NCI-H345 treated with DMSO at 0.1 percent for 48 hours (cell line): Measurements from ENCODE around the gene HES1.
"Not testable (repeated sequence)": the region's sequence is repeated elsewhere in the genome, so short reads cannot be mapped to it uniquely, and the experiment has no call there.

Experiments used
- DNase-seq: peaks from one replicate; lab custom pipeline; 2025; ENCODE audit not compliant: unreplicated experiment; lab: John Stamatoyannopoulos, UW

HES1 gene, protein sequence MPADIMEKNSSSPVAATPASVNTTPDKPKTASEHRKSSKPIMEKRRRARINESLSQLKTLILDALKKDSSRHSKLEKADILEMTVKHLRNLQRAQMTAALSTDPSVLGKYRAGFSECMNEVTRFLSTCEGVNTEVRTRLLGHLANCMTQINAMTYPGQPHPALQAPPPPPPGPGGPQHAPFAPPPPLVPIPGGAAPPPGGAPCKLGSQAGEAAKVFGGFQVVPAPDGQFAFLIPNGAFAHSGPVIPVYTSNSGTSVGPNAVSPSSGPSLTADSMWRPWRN

DNA sequence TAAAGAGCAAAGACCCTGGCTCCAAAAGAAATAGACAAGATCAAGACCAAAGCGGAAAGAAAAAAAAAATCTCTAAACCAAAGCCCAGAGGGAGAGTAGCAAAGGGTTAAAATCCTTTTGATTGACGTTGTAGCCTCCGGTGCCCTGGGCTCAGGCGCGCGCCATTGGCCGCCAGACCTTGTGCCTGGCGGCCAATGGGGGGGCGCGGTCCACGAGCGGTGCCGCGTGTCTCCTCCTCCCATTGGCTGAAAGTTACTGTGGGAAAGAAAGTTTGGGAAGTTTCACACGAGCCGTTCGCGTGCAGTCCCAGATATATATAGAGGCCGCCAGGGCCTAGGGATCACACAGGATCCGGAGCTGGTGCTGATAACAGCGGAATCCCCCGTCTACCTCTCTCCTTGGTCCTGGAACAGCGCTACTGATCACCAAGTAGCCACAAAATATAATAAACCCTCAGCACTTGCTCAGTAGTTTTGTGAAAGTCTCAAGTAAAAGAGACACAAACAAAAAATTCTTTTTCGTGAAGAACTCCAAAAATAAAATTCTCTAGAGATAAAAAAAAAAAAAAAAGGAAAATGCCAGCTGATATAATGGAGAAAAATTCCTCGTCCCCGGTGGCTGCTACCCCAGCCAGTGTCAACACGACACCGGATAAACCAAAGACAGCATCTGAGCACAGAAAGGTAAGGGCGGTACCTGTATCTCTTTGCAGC, at the start of gene HES1:
Gene HES1 (plus strand): TSS at position 343 of the 713 bp plus-strand sequence. CDS start 233 bp downstream, at position 576.
- DNase-seq = peak; percentile 65

DNA sequence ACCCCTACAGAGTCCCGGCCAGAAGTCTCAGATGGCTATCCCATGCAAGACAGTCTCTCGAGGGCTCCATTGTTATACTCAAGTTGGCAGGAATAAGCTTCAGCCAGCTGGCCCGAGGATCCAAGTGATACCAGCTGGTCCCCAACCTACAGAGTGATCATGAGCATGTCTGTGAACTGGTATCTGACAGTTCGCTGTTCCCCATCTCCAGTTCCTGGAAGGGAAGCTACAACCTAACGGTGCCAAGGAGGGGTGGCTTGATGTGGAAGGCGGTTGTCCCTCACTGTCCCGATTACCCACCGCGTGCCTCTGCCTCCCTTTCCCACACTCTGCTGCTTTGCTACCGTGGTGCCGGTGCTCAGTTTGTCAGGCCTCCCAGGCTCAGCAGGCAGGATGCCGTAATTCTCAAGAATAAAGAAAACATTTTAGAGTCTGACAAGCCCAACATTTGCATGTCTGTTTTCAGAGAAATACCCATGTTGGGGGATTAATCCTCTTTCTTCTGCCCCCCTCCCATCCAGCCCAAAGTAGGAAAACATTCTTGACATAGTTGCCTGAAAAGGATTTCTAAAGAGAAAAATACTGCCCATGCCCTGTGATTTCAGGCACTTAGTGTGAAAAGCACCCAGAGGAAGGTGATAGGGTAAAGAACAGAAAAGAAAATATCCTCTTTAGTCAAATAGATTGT, 49.4 kb upstream of the HES1 start:
- DNase-seq = no peak

DNA sequence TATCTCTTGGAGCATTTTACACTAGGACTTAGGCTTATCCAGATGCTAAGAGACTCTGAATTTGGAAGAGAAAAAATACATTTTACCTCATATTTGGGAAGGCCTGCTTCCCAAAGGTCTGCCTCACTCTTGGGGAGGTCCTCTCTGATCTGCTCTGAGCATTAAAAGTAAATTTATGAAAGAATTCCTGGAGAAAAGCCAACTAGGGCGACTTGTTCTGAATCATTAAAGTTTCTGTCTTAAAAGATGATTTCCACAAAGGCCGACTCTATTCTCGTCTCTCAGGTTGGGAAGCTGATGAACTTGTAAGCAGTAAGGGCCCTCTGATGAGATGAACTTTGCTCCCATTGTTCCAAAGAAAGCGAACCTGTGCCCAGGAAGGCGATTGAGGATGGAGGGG, 48.7 kb upstream of the HES1 start:
- DNase-seq = no peak

DNA sequence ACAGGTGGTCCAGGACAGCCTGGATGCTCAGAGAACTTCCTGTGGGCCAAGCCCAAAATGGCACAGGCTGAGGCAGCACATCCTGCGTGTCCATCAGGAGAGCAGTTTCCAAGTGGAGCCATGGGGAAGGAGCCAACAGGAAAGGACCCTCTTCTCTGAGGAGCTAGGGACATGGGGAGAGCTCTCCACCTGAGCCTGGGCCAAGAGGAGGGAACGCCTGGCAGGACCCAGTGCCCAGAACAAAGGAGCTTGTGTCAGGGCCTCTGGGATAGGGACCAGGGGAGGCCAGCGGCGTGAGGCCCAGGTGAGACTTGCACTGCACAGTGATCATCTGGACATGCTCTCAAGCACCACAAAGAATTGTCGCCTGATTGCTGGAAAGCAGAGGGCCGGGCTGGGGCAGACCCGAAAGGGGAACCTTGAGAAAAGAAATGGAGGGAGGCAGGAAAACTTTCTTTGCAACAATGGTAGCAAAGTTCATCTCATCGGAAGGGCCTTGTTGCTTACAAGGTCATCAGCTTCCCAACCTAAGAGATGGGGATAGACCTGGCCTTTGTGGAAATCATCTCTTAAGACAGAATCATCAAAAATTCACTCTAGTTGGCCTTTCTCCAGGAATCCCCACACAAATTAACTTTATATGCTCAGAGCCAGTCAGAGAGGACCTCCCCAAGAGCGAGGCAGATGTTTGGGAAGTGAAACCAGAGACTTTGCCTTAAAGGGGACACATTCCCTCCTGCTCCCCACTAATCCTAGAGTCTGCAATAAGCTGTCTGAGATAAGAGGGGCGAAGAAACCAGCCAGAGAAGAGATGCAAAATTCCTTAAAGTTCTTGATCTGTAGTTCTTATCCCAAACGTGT, 47.7 kb upstream of the HES1 start:
- DNase-seq = no peak

DNA sequence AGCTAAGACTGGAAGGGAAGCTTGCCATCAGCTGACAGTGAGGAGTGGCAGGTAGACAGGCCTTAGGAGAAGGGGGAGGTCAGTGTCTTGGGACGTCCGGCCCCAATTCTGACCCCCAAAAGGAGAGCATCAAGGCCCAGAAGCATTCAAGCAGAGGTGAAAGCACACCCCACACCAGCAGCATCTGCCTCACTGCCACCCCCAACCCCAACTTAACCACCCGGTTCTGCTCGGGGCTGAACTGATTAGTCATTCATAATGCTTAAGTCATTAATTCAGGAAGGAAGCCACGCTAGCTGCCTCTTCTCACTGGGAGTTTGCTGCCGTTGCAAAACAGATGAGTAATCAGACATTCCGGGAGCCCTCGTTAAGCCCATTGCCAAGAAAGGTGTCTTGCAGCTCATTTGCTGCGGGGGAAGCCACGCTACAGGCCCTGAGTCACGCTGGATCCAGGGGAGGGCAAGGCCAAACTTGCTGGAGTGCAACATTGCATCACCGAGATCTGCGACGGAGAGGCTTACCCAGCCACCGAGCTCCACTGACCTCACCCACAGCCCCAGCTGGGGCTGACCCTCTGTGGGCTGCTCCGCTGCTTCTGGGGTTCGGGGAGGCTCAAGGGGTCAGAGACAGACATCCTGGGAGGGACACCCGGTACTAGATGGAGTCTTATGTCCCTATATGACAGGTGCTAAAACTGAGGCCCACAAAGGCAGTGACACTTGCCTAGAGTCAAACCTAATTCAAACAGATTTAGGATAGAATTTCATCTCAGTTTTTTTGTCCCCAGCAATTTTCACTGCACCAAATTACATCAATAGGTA, 46.4 kb upstream of the HES1 start:
- DNase-seq = no peak

DNA sequence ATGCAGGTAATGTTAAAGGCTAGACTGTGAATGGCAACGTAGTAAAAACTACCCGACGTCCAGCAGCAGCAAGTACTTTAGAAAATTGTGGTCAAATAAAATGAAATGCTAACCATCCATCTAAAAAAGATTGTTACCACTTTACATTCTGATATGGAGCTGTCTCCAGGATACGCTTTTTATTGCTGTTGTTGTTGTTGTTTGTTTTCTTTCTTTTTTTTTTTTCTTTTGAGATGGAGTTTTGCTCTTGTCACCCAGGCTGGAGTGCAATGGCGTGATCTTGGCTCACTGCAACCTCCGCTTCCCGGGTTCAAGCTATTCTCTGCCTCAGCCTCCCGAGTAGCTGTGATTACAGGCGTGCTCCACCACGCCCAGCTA, 45.8 kb upstream of the HES1 start:
- not testable (repeated sequence) for DNase-seq

DNA sequence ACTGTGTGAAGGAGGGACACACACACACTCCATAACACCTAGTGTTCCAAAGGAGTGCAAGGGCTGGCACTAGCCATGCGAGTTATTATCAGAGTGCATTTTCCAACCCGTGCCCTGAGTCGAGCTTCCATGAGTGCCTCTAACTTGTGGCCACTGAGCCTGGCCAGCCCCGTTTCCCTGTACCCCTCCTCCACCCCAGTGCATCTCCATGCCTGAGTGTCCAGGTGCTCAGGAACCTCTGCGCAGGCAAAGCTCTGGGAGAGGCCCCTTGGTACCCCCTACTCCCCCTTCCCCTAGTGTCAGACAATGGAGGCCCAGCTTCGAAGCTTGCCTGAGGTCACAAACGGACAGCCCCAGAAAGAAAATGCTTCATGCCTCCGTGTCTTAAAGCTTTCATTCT, 45.2 kb upstream of the HES1 start:
- DNase-seq = no peak

DNA sequence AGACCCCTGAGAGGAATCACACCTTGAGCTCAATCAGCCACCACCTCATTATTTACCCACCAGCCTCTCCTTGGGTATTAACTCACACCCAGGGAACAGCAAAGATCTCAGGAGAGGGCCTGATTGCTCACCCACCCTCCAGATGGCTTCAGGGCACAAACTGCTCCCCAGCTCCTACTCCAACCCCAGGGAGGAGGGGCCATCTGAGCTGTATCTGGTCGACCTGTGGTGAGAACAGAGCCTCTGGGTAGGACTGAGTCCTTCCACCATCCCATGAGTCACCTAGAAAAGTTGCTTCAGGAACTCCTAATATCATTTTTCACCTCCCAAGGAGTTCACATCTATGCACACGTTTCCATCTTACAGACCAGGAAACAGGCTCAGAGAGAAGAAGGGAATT, 44.8 kb upstream of the HES1 start:
- DNase-seq = no peak

DNA sequence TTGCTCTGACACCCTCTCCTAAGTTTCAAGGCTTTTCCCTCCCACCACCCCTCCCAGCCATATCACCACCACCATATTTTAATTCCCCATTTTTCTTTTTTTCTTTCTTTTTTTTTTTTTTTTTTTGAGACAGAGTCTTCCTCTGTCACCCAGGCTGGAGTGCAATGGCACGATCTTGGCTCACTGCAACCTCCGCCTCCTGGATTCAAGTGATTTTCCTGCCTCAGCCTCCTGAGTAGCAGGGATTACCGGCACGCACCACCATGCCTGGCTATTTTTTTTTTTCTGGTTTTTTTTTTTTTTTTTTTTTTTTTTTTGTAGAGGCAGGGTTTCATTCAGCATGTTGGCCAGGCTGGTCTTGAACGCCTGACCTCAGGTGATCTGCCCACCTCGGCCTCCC, 44.1 kb upstream of the HES1 start:
- not testable (repeated sequence) for DNase-seq

DNA sequence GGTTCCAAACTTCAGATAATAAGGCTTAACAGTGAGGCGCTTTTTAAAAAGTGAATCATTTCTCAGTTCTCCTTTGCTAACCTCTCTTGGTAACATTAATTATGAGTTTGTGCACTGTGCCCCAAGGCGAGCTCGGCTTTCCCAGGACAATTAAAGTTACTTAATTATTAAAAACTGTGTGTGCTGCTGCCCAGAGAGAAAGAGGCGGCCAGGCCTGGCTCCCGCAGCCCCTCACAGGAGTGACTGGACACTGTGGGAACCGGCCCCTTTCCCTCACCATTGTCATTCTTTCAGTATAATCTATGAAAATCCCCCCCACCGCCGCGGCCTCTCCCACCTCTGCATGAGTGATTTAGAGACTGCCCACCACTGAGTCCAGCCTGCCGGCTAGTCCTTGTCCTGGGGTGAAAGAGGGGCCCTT, 43.1 kb upstream of the HES1 start:
- DNase-seq = no peak

DNA sequence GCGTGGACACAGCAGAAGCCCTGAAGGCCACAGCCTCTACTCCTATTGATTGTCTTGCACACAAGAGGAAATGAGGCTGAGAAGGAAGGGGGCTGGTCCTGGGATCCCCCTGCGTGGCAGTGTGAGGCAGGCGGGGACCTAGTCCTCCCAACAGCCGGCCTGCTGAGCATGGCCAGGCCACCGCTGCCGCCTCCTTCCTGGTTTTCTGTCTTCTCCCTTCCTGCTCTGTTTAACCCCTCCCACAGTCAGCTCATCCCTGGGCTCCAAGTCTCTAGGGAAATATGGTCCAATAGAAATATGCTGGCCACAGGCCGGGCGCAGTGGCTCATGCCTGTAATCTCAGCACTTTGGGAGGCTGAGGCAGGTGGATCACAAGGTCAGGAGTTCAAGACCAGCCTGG, 42.1 kb upstream of the HES1 start:
- no peak for DNase-seq

DNA sequence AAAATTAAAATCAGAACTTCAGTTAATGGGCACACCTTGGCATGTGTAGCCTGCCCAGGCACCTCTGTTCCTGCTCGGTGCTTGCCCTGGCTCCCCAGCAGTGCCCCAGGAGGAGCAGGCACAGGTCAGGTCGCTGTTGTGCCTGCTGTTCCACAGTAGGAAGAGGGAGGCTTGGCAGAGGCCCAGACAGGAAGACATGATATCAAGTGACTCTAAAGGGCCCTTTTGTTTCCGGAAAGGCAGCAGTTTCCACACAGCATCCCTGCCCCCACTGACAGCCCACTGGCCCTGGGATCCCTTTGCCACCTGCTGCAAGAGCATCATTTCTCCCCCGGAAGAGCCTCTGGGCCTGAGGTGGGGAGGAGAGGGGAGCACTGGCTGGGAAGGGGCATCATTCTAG, 40.5 kb upstream of the HES1 start:
- peak; percentile 13 for DNase-seq

DNA sequence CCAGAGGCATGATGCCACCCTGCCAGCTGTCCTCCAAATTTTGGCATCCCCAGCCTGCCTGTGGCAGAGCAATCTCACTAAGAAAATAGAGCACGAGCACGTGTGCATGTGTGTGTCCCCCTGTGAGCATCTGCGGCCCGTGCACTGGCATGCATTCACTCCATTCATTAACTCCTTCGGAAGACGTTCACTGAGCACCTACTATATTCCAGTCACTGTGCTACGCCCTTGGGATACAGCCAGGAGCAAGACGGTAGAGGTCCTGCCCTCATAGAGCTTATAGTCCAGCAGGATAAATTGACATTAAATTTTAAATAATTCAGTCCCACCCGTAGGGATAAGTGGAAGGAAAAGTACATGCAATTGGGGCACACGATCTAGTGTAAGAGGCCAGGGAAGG, 40.0 kb upstream of the HES1 start:
- no peak for DNase-seq

DNA sequence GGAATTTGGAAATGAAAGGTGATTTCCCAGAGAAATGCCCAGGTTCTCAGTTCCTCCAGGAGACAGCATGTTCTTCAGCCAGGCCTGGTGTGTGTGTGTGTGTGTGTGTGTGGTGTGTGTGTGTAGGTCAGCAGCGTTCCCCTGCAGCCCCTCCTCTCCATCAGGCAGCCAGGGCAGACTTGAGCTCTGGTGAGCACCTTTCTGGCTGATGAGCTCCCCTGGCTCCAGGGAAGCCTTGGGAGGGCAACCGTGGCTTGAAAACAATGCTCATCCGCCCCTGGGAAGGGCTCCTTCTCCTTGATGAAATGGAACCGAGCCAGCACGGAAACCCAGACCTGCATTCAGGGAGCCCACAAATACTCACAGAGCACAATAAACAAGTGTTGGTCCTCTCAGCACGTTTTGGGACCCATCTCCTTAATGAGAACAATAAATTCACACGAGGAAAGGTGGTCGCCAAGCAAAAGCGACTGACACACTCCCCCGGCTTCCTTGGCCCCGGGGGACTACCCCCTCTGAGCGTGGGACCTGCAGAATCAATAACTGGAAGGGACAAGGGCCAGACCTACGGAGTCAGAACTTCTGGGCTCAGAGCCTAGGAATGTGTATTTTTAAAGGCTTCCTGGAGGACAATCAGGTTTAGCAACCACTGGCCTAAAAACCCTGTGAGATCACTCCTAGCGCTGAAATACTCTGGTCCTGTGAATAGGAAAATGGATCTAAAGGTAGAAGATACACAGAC, 38.6 kb upstream of the HES1 start:
- DNase-seq = no peak

DNA sequence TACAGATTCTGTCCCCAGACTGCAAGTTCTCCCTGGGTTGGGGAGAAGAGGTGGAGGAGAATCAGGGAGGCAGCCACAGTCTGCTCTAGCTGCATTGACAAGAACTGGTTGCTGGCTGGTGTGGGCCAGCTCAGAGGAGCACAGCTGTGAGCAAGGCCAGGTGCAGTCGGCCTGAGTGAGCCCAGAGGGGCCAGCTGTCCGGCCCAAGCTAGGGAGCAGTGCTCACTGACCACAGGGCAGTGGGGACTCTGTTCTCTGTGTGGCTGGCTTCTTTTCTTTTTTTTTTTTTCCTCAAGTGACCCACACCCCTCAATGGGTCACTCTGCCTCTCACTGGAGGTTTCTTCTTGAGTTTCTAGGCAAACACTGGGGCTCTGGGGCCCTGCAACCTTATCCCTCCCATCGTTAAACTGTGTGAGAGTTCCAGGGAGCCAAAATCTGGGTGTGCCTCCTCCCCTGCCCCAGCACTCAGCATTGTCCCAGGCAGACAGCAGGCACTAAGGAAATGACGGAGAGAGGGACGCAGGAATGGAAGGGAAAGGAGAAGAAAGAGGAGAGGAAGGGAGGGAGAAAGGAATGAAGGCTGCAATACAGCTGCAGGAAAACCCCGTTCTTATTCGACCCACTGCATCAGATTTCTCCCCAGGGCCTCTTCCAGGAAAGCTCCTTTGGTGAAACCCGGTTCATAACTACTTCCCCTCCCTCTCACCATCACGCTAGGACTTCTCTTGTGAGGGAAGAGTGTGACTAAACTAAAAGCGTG, 37.7 kb upstream of the HES1 start:
- no peak for DNase-seq

DNA sequence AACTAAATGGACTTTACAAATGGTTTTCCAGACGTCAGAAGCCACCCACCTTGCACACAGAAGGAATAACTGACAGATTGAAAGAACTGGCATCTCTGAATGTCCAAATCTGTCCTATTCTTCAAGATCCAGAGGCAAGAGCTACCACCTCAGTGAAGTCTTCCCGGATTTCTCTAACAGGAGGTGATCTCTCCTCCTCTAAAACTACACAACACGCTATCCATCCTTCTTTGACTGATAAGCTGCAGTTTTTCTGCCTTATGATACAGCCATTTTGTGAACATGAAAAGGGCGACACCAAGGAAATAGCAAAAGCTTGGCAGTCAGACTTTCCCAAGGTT, 37.1 kb upstream of the HES1 start:
- no peak for DNase-seq

DNA sequence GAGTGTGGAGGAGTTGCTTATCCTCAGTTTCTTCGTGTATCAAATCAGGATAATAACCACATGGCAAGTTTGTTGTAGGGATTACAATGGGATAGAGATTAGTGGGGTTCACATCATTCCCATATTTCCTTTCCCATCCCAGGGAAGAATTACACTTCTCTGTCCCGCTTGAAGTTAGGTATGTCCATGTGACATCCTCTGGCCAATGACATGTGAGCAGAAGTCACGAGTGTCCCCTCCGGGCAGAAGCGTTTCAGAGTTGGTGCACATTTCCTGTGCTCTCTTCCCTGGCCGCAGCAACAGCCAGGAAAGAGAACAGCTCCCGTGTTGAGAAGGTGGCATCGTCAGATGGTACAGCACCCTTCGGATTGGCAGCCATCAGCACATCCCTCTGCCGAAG, 36.7 kb upstream of the HES1 start:
- no peak for DNase-seq

DNA sequence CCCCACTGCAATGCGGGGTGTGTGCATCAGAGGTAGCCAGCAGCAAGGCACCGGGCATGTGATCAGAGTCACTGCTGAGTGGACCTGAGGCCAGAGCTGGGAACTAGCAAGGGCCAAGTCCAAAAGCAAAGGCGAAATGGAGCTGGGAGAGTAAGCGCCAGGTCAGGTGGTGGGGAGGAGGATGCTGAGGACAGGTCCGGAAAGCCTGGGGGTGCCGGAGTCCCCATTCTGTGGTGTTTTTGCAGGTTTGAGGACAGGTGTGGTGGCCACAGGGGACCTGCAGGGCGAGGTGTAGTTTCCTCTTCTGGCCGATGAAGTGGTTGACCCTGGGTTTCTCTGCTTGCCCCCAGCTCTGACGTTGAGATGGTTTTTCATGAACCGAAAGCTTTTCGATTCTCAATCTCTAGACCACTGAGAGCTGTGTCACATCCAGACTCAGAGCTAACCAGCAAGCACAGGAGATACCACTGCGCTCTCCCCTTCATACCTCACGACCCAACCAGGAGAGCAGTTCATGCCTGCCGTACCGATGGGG, 35.0 kb upstream of the HES1 start:
- no peak for DNase-seq
